WTC11 (cell line): Measurements from ENCODE around the gene TFAP2B. TPM values are rescaled to one million over a fixed set of nuclear protein-coding genes. Genes with fewer than 3 reads are reported as not detected.

Experiments
- ATAC-seq: fragments of 200-7000 bp; cut with Tn5 transposase; 2 replicates; pipeline ENCODE4 v1.10.0; 2021; ENCODE audit warnings: mild to moderate bottlenecking, moderate library complexity
- CTCF ChIA-PET: fragments of 300-600 bp; sonication (Branson Sonifier 250); formaldehyde crosslinking; loops from one replicate; lab custom pipeline; 2021; ENCODE audit warnings: antibody characterized with exemption; lab: Charles Lee
- POLR2A ChIA-PET: fragments of 350-600 bp; sonication (Branson Sonifier 250); formaldehyde crosslinking; loops from one replicate; lab custom pipeline; 2021; ENCODE audit warnings: antibody characterized with exemption; lab: Charles Lee
- DNase-seq: peaks from one replicate; pipeline ENCODE4 v3.0.0; 2021; ENCODE audit warnings: low spot score
- H3K27ac Mint-ChIP-seq: 2 replicates; pipeline ENCODE4 v1.8.0; 2021; ENCODE audit warnings: mixed read lengths
- H3K27me3 Mint-ChIP-seq: 2 replicates; pipeline ENCODE4 v1.8.0; 2021; ENCODE audit warnings: low read depth, mild to moderate bottlenecking, moderate library complexity, mixed read lengths
- H3K36me3 Mint-ChIP-seq: 2 replicates; pipeline ENCODE4 v1.8.0; 2021; ENCODE audit warnings: mixed read lengths
- H3K4me1 Mint-ChIP-seq: 2 replicates; pipeline ENCODE4 v1.8.0; 2022; ENCODE audit warnings: mixed read lengths
- H3K4me3 Mint-ChIP-seq: 2 replicates; pipeline ENCODE4 v1.8.0; 2021; ENCODE audit warnings: mild to moderate bottlenecking, moderate library complexity, mixed read lengths
- H3K9me3 Mint-ChIP-seq: 2 replicates; pipeline ENCODE4 v1.8.0; 2021; ENCODE audit warnings: mixed read lengths
- CBFB ChIP-seq: sonication (generic); formaldehyde crosslinking; IDR thresholded peaks from 2 replicates; pipeline ENCODE4 v1.8.1; 2022; ENCODE audit warnings: mild to moderate bottlenecking, low read depth, missing genetic modification reagents
- ELF4 ChIP-seq: sonication (generic); formaldehyde crosslinking; IDR thresholded peaks from 2 replicates; pipeline ENCODE4 v1.8.1; 2022; ENCODE audit warnings: low read depth, mild to moderate bottlenecking, moderate library complexity, missing genetic modification reagents
- GABPB1 ChIP-seq: sonication (generic); formaldehyde crosslinking; IDR thresholded peaks from 2 replicates; pipeline ENCODE4 v1.8.1; 2023; ENCODE audit warnings: mild to moderate bottlenecking, missing genetic modification reagents
- GTF2I ChIP-seq: fragments of 250-450 bp; sonication (Bioruptor Pico); conservative IDR thresholded peaks from 2 replicates; pipeline ENCODE4 v1.4.0; 2021; ENCODE audit warnings: mild to moderate bottlenecking
- IRF2 ChIP-seq: sonication (generic); formaldehyde crosslinking; IDR thresholded peaks from 2 replicates; pipeline ENCODE4 v1.8.0; 2022; ENCODE audit warnings: low read depth, missing genetic modification reagents, borderline replicate concordance
- JAZF1 ChIP-seq: fragments of 250-450 bp; sonication (Bioruptor Pico); IDR thresholded peaks from 2 replicates; pipeline ENCODE4 v1.9.0; 2021; ENCODE audit warnings: moderate library complexity, mild to moderate bottlenecking, inconsistent platforms
- JUN ChIP-seq: sonication (generic); formaldehyde crosslinking; IDR thresholded peaks from 2 replicates; pipeline ENCODE4 v1.8.0; 2023; ENCODE audit warnings: mild to moderate bottlenecking, missing genetic modification reagents
- NFE2L1 ChIP-seq: sonication (generic); formaldehyde crosslinking; IDR thresholded peaks from 2 replicates; pipeline ENCODE4 v1.8.1; 2023; ENCODE audit warnings: missing genetic modification reagents
- NFYB ChIP-seq: sonication (generic); formaldehyde crosslinking; conservative IDR thresholded peaks from 2 replicates; pipeline ENCODE4 v1.8.0; 2022; ENCODE audit warnings: low read depth, missing genetic modification reagents
- PRRX2 ChIP-seq: fragments of 250-450 bp; sonication (Bioruptor Pico); IDR thresholded peaks from 2 replicates; pipeline ENCODE4 v1.8.0; 2021; ENCODE audit warnings: mild to moderate bottlenecking
- RELA ChIP-seq: sonication (generic); formaldehyde crosslinking; IDR thresholded peaks from 2 replicates; pipeline ENCODE4 v1.8.1; 2022; ENCODE audit warnings: missing genetic modification reagents, mild to moderate bottlenecking, borderline replicate concordance
- SMAD4 ChIP-seq: sonication (generic); formaldehyde crosslinking; IDR thresholded peaks from 2 replicates; pipeline ENCODE4 v1.8.0; 2022; ENCODE audit warnings: mild to moderate bottlenecking, missing genetic modification reagents
- SP1 ChIP-seq: sonication (generic); formaldehyde crosslinking; conservative IDR thresholded peaks from 2 replicates; pipeline ENCODE4 v1.8.1; 2022; ENCODE audit warnings: missing genetic modification reagents
- ZNF138 ChIP-seq: sonication (generic); formaldehyde crosslinking; conservative IDR thresholded peaks from 2 replicates; pipeline ENCODE4 v1.8.1; 2022; ENCODE audit warnings: mild to moderate bottlenecking, moderate library complexity, missing genetic modification reagents
- ZNF317 ChIP-seq: sonication (generic); formaldehyde crosslinking; IDR thresholded peaks from 2 replicates; pipeline ENCODE4 v1.8.1; 2023; ENCODE audit warnings: low read depth, mild to moderate bottlenecking, moderate library complexity, missing genetic modification reagents, borderline replicate concordance
- total RNA-seq: library from RNA; stranded (reverse); gene quantifications from 3 replicates; pipeline ENCODE4 v1.2.3, GENCODE V29; 2021
- TF ChIP-seq, protein P1 (sequence below): sonication (generic); formaldehyde crosslinking; conservative IDR thresholded peaks from 2 replicates; pipeline ENCODE4 v1.8.1; 2023; ENCODE audit warnings: mild to moderate bottlenecking, low read depth, missing genetic modification reagents, moderate library complexity
- TF ChIP-seq, protein P2 (sequence below): sonication (generic); formaldehyde crosslinking; IDR thresholded peaks from 2 replicates; pipeline ENCODE4 v1.8.1; 2022; ENCODE audit warnings: missing genetic modification reagents, borderline replicate concordance
- TF ChIP-seq, protein P3 (sequence below): sonication (generic); formaldehyde crosslinking; IDR thresholded peaks from 2 replicates; pipeline ENCODE4 v1.8.0; 2023; ENCODE audit warnings: missing genetic modification reagents, mild to moderate bottlenecking, borderline replicate concordance
- TF ChIP-seq, protein P4 (sequence below): sonication (generic); formaldehyde crosslinking; IDR thresholded peaks from 2 replicates; pipeline ENCODE4 v1.8.0; 2022; ENCODE audit warnings: missing genetic modification reagents

The TFAP2B gene
- total RNA-seq, 1 experiment from 2014 or later: not detected

DNA sequence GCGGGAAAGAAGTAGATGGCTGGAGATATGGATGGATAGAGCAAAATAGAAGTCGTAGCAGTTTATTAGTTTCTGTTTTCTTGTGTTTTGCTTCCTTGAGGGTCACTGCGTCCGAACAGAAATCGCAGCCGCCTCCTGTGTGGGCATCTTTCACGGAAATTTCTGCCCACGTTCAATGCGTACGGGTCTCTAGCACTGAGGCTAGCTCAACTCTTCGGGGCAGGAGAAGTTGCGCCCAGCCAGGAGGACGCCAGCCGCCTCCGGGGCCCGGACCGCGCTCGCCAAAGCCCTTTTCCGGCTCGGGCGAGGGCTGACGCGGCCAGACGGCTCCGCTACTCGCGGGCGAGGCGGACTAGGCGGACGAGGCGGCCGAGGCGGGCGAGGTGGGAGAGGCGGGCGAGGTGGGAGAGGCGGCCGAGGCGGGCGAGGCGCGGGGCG lies 814 bp downstream of the TFAP2B start:
- Mint-ChIP-seq H3K36me3 (no peaks in the 10 kb centered on the region), H3K4me1 (peaks cover 69% of the 10 kb centered on the region), H3K9me3 (no peaks in the 10 kb centered on the region), H3K27me3 (peaks cover 98% of the 10 kb centered on the region), H3K27ac (no peak overlapping the region), H3K4me3 (peak overlapping the region; percentile 70)
- POLR2A ChIA-PET: interaction anchor here (0.5 to 0.8 kb wide), 2 partner anchors 30 to 824 kb away, joined by 3 to 4 read pairs; no protein-coding TSS in a partner anchor
- no peak for TF ChIP-seq NFYB (CRISPR knock-in tag)
- CTCF ChIA-PET: no interaction called here
- DNase-seq: peak; percentile 60
- ATAC-seq: no peak; the same call in 1 of the 2 replicates

DNA sequence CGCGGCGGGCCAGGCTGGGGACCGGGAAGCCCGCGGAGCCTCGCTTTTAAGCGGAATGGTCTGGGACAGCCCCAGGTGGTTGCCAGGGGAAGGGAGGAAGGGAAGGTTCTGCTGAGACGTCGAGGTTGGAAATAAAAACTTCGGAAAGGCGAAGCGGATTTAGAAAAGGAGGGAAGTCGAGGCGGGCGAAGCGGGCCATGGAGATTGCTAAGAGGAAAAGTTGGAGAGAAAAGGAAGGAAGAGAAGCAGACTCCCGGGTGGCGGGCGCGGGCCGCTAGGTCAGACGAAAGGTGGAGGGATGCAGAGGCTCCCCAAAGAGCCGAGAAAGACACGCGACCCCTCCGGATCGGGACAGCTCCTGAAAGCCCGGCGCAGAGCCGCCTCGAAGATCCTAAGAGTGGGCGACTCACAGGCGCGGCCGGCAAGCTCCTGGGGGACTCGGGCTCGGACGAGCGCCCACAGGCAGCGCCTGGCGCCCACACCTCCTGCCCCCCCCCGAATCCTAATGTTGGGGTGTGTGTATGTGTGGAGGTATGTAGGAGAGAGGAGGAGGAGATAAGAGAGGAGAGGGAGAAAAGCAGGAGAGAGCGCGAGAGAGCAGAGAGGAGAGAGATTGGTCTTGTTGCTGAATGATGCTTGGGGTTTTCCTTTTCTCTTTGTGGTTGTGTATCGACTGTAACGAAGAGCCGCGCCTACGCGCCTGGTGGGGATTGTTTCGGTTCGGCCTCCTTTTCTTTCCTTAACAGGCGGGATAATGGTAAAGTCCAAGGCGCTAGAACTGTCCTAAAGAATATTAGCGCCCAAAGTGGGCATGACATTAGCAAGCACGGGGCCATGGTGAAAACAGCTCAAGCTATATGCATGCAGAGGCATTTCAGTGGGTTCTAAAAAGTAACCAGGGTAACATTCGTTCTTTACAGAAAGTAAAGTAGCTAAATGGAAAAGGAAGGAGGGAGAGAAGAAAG lies 1.5 kb downstream of the TFAP2B start:
- DNase-seq (peak; percentile 49), ATAC-seq (peak; percentile 29)
- Mint-ChIP-seq H3K4me1 (peaks cover 76% of the 10 kb centered on the region), H3K27ac (no peak overlapping the region), H3K36me3 (no peaks in the 10 kb centered on the region), H3K27me3 (peaks cover 98% of the 10 kb centered on the region), H3K4me3 (peak overlapping the region; percentile 70), H3K9me3 (no peaks in the 10 kb centered on the region)
- ChIA-PET POLR2A (interaction anchor here (0.5 to 0.6 kb wide), 2 partner anchors 227 to 824 kb away, joined by 4 to 5 read pairs; no protein-coding TSS in a partner anchor), CTCF (no interaction called here)
- no peak for TF ChIP-seq JUN
- TF ChIP-seq, protein P1, sequence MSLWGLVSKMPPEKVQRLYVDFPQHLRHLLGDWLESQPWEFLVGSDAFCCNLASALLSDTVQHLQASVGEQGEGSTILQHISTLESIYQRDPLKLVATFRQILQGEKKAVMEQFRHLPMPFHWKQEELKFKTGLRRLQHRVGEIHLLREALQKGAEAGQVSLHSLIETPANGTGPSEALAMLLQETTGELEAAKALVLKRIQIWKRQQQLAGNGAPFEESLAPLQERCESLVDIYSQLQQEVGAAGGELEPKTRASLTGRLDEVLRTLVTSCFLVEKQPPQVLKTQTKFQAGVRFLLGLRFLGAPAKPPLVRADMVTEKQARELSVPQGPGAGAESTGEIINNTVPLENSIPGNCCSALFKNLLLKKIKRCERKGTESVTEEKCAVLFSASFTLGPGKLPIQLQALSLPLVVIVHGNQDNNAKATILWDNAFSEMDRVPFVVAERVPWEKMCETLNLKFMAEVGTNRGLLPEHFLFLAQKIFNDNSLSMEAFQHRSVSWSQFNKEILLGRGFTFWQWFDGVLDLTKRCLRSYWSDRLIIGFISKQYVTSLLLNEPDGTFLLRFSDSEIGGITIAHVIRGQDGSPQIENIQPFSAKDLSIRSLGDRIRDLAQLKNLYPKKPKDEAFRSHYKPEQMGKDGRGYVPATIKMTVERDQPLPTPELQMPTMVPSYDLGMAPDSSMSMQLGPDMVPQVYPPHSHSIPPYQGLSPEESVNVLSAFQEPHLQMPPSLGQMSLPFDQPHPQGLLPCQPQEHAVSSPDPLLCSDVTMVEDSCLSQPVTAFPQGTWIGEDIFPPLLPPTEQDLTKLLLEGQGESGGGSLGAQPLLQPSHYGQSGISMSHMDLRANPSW (CRISPR knock-in tag): no peak
- TF ChIP-seq RELA (CRISPR knock-in tag): no peak
- TF ChIP-seq ELF4 (CRISPR knock-in tag): no peak
- no peak for TF ChIP-seq IRF2
- TF ChIP-seq CBFB (CRISPR knock-in tag): no peak
- TF ChIP-seq ZNF138 (CRISPR knock-in tag): no peak
- TF ChIP-seq JAZF1 (CRISPR knock-in tag): no peak
- no peak for TF ChIP-seq SP1 (CRISPR knock-in tag)
- TF ChIP-seq GABPB1 (CRISPR knock-in tag): no peak
- TF ChIP-seq, protein P2, sequence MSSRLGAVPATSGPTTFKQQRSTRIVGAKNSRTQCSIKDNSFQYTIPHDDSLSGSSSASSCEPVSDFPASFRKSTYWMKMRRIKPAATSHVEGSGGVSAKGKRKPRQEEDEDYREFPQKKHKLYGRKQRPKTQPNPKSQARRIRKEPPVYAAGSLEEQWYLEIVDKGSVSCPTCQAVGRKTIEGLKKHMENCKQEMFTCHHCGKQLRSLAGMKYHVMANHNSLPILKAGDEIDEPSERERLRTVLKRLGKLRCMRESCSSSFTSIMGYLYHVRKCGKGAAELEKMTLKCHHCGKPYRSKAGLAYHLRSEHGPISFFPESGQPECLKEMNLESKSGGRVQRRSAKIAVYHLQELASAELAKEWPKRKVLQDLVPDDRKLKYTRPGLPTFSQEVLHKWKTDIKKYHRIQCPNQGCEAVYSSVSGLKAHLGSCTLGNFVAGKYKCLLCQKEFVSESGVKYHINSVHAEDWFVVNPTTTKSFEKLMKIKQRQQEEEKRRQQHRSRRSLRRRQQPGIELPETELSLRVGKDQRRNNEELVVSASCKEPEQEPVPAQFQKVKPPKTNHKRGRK: no peak
- no peak for TF ChIP-seq SMAD4
- no peak for TF ChIP-seq NFE2L1 (CRISPR knock-in tag)

DNA sequence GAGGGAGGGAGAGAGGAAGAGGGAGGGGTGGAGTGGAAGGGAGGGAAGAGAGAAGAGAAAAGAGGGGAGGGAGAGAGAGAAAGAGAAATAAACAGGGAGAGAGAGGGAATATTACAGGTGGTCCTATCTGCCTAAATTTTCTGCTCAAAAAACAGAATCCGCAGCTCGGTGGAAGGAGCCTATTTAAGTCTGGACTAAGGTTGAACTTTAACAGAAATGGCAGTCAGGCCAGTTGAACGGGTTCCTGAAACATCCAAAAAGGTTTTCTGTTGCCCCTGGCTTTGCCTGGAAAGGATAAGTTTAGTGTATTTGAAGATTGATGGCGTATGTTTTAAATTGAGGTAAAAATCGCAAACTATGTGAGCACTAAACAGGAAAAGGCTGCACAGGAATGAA lies 2.2 kb downstream of the TFAP2B start:
- CTCF ChIA-PET: no interaction called here
- Mint-ChIP-seq H3K4me3 (peak overlapping the region; percentile 70), H3K36me3 (no peaks in the 10 kb centered on the region), H3K27me3 (peaks cover 98% of the 10 kb centered on the region), H3K4me1 (peaks cover 79% of the 10 kb centered on the region), H3K9me3 (no peaks in the 10 kb centered on the region), H3K27ac (no peak overlapping the region)
- ATAC-seq (no peak), DNase-seq (no peak)
- POLR2A ChIA-PET: interaction anchor here (0.6 kb wide), 1 partner anchor 226 kb away, joined by 5 read pairs; no protein-coding TSS in a partner anchor
- TF ChIP-seq GTF2I (CRISPR knock-in tag) (no peak), PRRX2 (CRISPR knock-in tag) (no peak), ZNF317 (no peak)
- TF ChIP-seq, protein P3, sequence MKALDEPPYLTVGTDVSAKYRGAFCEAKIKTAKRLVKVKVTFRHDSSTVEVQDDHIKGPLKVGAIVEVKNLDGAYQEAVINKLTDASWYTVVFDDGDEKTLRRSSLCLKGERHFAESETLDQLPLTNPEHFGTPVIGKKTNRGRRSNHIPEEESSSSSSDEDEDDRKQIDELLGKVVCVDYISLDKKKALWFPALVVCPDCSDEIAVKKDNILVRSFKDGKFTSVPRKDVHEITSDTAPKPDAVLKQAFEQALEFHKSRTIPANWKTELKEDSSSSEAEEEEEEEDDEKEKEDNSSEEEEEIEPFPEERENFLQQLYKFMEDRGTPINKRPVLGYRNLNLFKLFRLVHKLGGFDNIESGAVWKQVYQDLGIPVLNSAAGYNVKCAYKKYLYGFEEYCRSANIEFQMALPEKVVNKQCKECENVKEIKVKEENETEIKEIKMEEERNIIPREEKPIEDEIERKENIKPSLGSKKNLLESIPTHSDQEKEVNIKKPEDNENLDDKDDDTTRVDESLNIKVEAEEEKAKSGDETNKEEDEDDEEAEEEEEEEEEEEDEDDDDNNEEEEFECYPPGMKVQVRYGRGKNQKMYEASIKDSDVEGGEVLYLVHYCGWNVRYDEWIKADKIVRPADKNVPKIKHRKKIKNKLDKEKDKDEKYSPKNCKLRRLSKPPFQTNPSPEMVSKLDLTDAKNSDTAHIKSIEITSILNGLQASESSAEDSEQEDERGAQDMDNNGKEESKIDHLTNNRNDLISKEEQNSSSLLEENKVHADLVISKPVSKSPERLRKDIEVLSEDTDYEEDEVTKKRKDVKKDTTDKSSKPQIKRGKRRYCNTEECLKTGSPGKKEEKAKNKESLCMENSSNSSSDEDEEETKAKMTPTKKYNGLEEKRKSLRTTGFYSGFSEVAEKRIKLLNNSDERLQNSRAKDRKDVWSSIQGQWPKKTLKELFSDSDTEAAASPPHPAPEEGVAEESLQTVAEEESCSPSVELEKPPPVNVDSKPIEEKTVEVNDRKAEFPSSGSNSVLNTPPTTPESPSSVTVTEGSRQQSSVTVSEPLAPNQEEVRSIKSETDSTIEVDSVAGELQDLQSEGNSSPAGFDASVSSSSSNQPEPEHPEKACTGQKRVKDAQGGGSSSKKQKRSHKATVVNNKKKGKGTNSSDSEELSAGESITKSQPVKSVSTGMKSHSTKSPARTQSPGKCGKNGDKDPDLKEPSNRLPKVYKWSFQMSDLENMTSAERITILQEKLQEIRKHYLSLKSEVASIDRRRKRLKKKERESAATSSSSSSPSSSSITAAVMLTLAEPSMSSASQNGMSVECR (CRISPR knock-in tag): no peak
- TF ChIP-seq, protein P4, sequence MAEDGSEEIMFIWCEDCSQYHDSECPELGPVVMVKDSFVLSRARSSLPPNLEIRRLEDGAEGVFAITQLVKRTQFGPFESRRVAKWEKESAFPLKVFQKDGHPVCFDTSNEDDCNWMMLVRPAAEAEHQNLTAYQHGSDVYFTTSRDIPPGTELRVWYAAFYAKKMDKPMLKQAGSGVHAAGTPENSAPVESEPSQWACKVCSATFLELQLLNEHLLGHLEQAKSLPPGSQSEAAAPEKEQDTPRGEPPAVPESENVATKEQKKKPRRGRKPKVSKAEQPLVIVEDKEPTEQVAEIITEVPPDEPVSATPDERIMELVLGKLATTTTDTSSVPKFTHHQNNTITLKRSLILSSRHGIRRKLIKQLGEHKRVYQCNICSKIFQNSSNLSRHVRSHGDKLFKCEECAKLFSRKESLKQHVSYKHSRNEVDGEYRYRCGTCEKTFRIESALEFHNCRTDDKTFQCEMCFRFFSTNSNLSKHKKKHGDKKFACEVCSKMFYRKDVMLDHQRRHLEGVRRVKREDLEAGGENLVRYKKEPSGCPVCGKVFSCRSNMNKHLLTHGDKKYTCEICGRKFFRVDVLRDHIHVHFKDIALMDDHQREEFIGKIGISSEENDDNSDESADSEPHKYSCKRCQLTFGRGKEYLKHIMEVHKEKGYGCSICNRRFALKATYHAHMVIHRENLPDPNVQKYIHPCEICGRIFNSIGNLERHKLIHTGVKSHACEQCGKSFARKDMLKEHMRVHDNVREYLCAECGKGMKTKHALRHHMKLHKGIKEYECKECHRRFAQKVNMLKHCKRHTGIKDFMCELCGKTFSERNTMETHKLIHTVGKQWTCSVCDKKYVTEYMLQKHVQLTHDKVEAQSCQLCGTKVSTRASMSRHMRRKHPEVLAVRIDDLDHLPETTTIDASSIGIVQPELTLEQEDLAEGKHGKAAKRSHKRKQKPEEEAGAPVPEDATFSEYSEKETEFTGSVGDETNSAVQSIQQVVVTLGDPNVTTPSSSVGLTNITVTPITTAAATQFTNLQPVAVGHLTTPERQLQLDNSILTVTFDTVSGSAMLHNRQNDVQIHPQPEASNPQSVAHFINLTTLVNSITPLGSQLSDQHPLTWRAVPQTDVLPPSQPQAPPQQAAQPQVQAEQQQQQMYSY: no peak
